ENCODE results near the gene MYO16.

GRCh38 chr13:108734676-108735075 is 105.3 kb downstream of the MYO16 start:
- TF ChIP-seq CTCF (conservative IDR thresholded peaks at IDR 0.05; ENCODE audit: low read length) (no peak), EZH2phosphoT487 (IDR thresholded peaks at IDR 0.05; ENCODE audit: borderline replicate concordance) (no peak)
